Measurements from ENCODE around the gene KIAA0753. TPM values are rescaled to one million over a fixed set of nuclear protein-coding genes. Genes with fewer than 3 reads are reported as not detected.

Gene KIAA0753
- total and polyA plus RNA-seq, 10 of the 15 experiments (the other 5 are each of a cell fraction or from before 2014, with no cell fraction given), result 2.2 to 15.2 (median 7.7) TPM

GRCh38 chr17:6536053-6536452 is 104.5 kb downstream of the KIAA0753 start:
- ChIA-PET POLR2A (interaction anchor here (0.7 kb wide), 1 partner anchor 1899 kb away, joined by 4 read pairs; no protein-coding TSS in a partner anchor), RAD21 (ENCODE audit: unreplicated experiment) (no interaction called here), SMC1A (ENCODE audit: uncharacterized antibody, unreplicated experiment) (interaction anchor here (0.8 kb wide), 1 partner anchor 14 kb away, joined by 3 read pairs; no protein-coding TSS in a partner anchor), CTCF (no interaction called here)
- H3K36me3 ChIP-seq (ENCODE audit: control insufficient read depth in 2 of 2, insufficient read depth in 2 of 2, low read length in 1 of 2), result no peaks in the 10 kb centered on the region
- H3K4me2 ChIP-seq (ENCODE audit: control insufficient read depth, insufficient read depth), result no peak overlapping the region
- no peaks in the 10 kb centered on the region for H3K4me1 ChIP-seq (ENCODE audit: control insufficient read depth, insufficient read depth, low read length)
- no peak for DNase-seq (ENCODE audit: low read depth, low spot score)
- intact Hi-C loops (cut with micrococcal nuclease; ENCODE audit: unreplicated experiment) (no loop called here), in situ Hi-C loops (cut with MboI) (no loop called here)
- H3K4me3 ChIP-seq, result no peak overlapping the region
- H3K27me3 ChIP-seq (replicated peaks in 1 of 2; ENCODE audit: control insufficient read depth in 2 of 2, insufficient read depth in 2 of 2, low read length in 1 of 2), result no peaks in the 10 kb centered on the region; a peak in 2 of 4 replicates
- no peaks in the 10 kb centered on the region for H3K79me2 ChIP-seq (ENCODE audit: control insufficient read depth, insufficient read depth, low read length)
- no peaks in the 10 kb centered on the region; the same call in 2 of the 3 replicates for H3K9me3 ChIP-seq (replicated peaks; ENCODE audit: control insufficient read depth, insufficient read depth, low read length)
- 37% methylated on average over 10 of the region's 10 CpGs for WGBS (ENCODE audit: insufficient coverage, insufficient replicate concordance, low lambda C conversion rate, missing lambda C conversion rate)
- ATAC-seq, result no peak
- H3K9ac ChIP-seq (ENCODE audit: control insufficient read depth, insufficient read depth, low read length), result no peak overlapping the region
- no TSS peak for BruUV-seq (replicated peaks)
- no peak for FAIRE-seq
- TF ChIP-seq RAD51 (IDR thresholded peaks at IDR 0.05) (no peak), ZBTB33 (IDR thresholded peaks at IDR 0.05) (no peak), EZH2 (IDR thresholded peaks at IDR 0.05; ENCODE audit: borderline replicate concordance, control insufficient read depth, low read depth, low read length) (no peak)
- H2AFZ ChIP-seq (ENCODE audit: control insufficient read depth, low read depth, low read length), result no peak overlapping the region
- no peaks in the 10 kb centered on the region for H4K20me1 ChIP-seq (ENCODE audit: control insufficient read depth, insufficient read depth)
- H3K27ac ChIP-seq (ENCODE audit: control insufficient read depth, insufficient read depth), result no peak overlapping the region

- ChIA-PET CTCF (no interaction called here), RAD21 (ENCODE audit: unreplicated experiment) (no interaction called here)
- no peak for TF ChIP-seq STAT1 (conservative IDR thresholded peaks at IDR 0.05)
- no peak for TF ChIP-seq EED (IDR thresholded peaks at IDR 0.05; ENCODE audit: low read depth)
- no peak for TF ChIP-seq NFYA (IDR thresholded peaks at IDR 0.05; ENCODE audit: borderline replicate concordance, low read depth, low read length)
- TF ChIP-seq ZNF24 (IDR thresholded peaks at IDR 0.05), result no peak
- no peak for TF ChIP-seq ZBTB40 (IDR thresholded peaks at IDR 0.05; ENCODE audit: borderline replicate concordance)
- no peak for TF ChIP-seq IKZF2 (IDR thresholded peaks at IDR 0.05)
- TF ChIP-seq SREBF1 (IDR thresholded peaks at IDR 0.05; ENCODE audit: low read length), result no peak
- no peak for TF ChIP-seq RAD21 (IDR thresholded peaks at IDR 0.05; ENCODE audit: insufficient read depth, low read depth, low read length)
- TF ChIP-seq CBX3 (IDR thresholded peaks at IDR 0.05; ENCODE audit: borderline replicate concordance, low read depth), result no peak
These were observed 105.5 kb downstream of the KIAA0753 start for GRCh38 chr17:6534846-6535514.

More at GRCh38 chr17:6534846-6535514, 105.5 kb downstream of the KIAA0753 start:
- intact Hi-C loops (cut with micrococcal nuclease; ENCODE audit: unreplicated experiment), result no loop called here
- Histone ChIP-seq H2AFZ (ENCODE audit: control insufficient read depth, low read depth, low read length) (no peak overlapping the region), H3K4me1 (ENCODE audit: control insufficient read depth, insufficient read depth, low read length) (no peaks in the 10 kb centered on the region), H3K4me3 (no peak overlapping the region), H3K9me3 (replicated peaks; ENCODE audit: control insufficient read depth, insufficient read depth, low read length) (no peaks in the 10 kb centered on the region; the same call in 2 of the 3 replicates), H4K20me1 (ENCODE audit: control insufficient read depth, insufficient read depth) (no peaks in the 10 kb centered on the region), H3K9ac (ENCODE audit: control insufficient read depth, insufficient read depth, low read length) (no peak overlapping the region), H3K27me3 (replicated peaks in 1 of 2; ENCODE audit: control insufficient read depth in 2 of 2, insufficient read depth in 2 of 2, low read length in 1 of 2) (no peaks in the 10 kb centered on the region; a peak in 2 of 4 replicates), H3K27ac (ENCODE audit: control insufficient read depth, insufficient read depth) (no peak overlapping the region), H3K36me3 (ENCODE audit: control insufficient read depth in 2 of 2, insufficient read depth in 2 of 2, low read length in 1 of 2) (no peaks in the 10 kb centered on the region), H3K4me2 (ENCODE audit: control insufficient read depth, insufficient read depth) (no peak overlapping the region), H3K79me2 (ENCODE audit: control insufficient read depth, insufficient read depth, low read length) (no peaks in the 10 kb centered on the region)
- DNase-seq (ENCODE audit: low read depth, low spot score) (no peak), FAIRE-seq (no peak), ATAC-seq (no peak)
- ChIA-PET SMC1A (ENCODE audit: uncharacterized antibody, unreplicated experiment) (no interaction called here), POLR2A (interaction anchor here (0.7 kb wide), 1 partner anchor 1898 kb away, joined by 4 read pairs; no protein-coding TSS in a partner anchor)
- no TSS peak for BruUV-seq (replicated peaks)
- in situ Hi-C loops (cut with MboI), result no loop called here
- 10% methylated on average over 3 of the region's 3 CpGs for WGBS (ENCODE audit: insufficient coverage, insufficient replicate concordance, low lambda C conversion rate, missing lambda C conversion rate)
